ENCODE measurements around the gene TENT4B. TPM values are rescaled to one million over a fixed set of nuclear protein-coding genes. Genes with fewer than 3 reads are reported as not detected.
"Not testable (repeated sequence)": the region's sequence is repeated elsewhere in the genome, so short reads cannot be mapped to it uniquely, and the experiment has no call there.

Gene TENT4B
- total RNA-seq, 1 experiment from 2014 or later: 28.6 TPM

GRCh38 chr16:50169555-50170096 lies 16.5 kb downstream of the TENT4B start:
- TF ChIP-seq CTCF (IDR thresholded peaks at IDR 0.05; ENCODE audit: insufficient read depth in 1 of 2, low read depth in 1 of 2, low read length in 1 of 2, severe bottlenecking in 1 of 2, unreplicated experiment in 1 of 2): no peak
- peaks cover 16% of the 10 kb centered on the region for H3K36me3 Mint-ChIP-seq (ENCODE audit: insufficient read depth, unreplicated experiment)
- Histone ChIP-seq H3K4me1 (peaks cover 8% of the 10 kb centered on the region; the same call in 1 of the 2 replicates), H3K36me3 (ENCODE audit: control insufficient read depth, insufficient read depth, low read length) (no peaks in the 10 kb centered on the region), H3K4me3 (ENCODE audit: low read depth, low read length) (no peak overlapping the region), H3K9me3 (no peaks in the 10 kb centered on the region), H3K27me3 (replicated peaks; ENCODE audit: control insufficient read depth, insufficient read depth, low read length) (no peaks in the 10 kb centered on the region)
- ChIA-PET POLR2A (no interaction called here), CTCF (interaction anchor here (2.1 kb wide), 1 partner anchor 41 kb away, joined by 7 read pairs; no protein-coding TSS in a partner anchor)
- no peaks in the 10 kb centered on the region for H3K9me3 Mint-ChIP-seq (ENCODE audit: unreplicated experiment)
- no peak overlapping the region for H3K4me3 Mint-ChIP-seq (ENCODE audit: unreplicated experiment)
- intact Hi-C loops (cut with micrococcal nuclease; ENCODE audit: unreplicated experiment): no loop called here
- no peaks in the 10 kb centered on the region for H3K27me3 Mint-ChIP-seq (ENCODE audit: insufficient read depth, unreplicated experiment)
- H3K27ac Mint-ChIP-seq (ENCODE audit: unreplicated experiment): no peak overlapping the region
- H3K4me1 Mint-ChIP-seq (ENCODE audit: low read depth, unreplicated experiment): peaks cover 14% of the 10 kb centered on the region
- DNase-seq: no peak
- no TSS peak for BruUV-seq (replicated peaks)

- H3K27me3 Mint-ChIP-seq (ENCODE audit: insufficient read depth, unreplicated experiment); BruUV-seq (replicated peaks); H3K4me1 ChIP-seq; H3K9me3 Mint-ChIP-seq (ENCODE audit: unreplicated experiment); DNase-seq; POLR2A ChIA-PET; H3K4me3 ChIP-seq (ENCODE audit: low read depth, low read length); H3K9me3 ChIP-seq; H3K36me3 ChIP-seq (ENCODE audit: control insufficient read depth, insufficient read depth, low read length); H3K27me3 ChIP-seq (replicated peaks; ENCODE audit: control insufficient read depth, insufficient read depth, low read length); H3K4me1 Mint-ChIP-seq (ENCODE audit: low read depth, unreplicated experiment); intact Hi-C loops (cut with micrococcal nuclease; ENCODE audit: unreplicated experiment); H3K4me3 Mint-ChIP-seq (ENCODE audit: unreplicated experiment); H3K27ac Mint-ChIP-seq (ENCODE audit: unreplicated experiment): not testable (repeated sequence)
- CTCF ChIA-PET: interaction anchor here (0.6 kb wide), 1 partner anchor 12 kb away, joined by 8 read pairs; no protein-coding TSS in a partner anchor
- H3K36me3 Mint-ChIP-seq (ENCODE audit: insufficient read depth, unreplicated experiment): peaks cover 21% of the 10 kb centered on the region
Observed at GRCh38 chr16:50171773-50172172, 18.7 kb downstream of the TENT4B start.

GRCh38 chr16:50172195-50172922 lies 19.3 kb downstream of the TENT4B start:
- no TSS peak for BruUV-seq (replicated peaks)
- H3K36me3 ChIP-seq (ENCODE audit: control insufficient read depth, insufficient read depth, low read length): no peaks in the 10 kb centered on the region
- Mint-ChIP-seq H3K4me1 (ENCODE audit: low read depth, unreplicated experiment) (peaks cover 7% of the 10 kb centered on the region), H3K9me3 (ENCODE audit: unreplicated experiment) (no peaks in the 10 kb centered on the region), H3K36me3 (ENCODE audit: insufficient read depth, unreplicated experiment) (peaks cover 21% of the 10 kb centered on the region), H3K4me3 (ENCODE audit: unreplicated experiment) (no peak overlapping the region), H3K27me3 (ENCODE audit: insufficient read depth, unreplicated experiment) (no peaks in the 10 kb centered on the region), H3K27ac (ENCODE audit: unreplicated experiment) (no peak overlapping the region)
- no peak overlapping the region for H3K4me3 ChIP-seq (ENCODE audit: low read depth, low read length)
- TF ChIP-seq CTCF (IDR thresholded peaks at IDR 0.05; ENCODE audit: insufficient read depth in 1 of 2, low read depth in 1 of 2, low read length in 1 of 2, severe bottlenecking in 1 of 2, unreplicated experiment in 1 of 2): no peak
- intact Hi-C loops (cut with micrococcal nuclease; ENCODE audit: unreplicated experiment): no loop called here
- no peak for DNase-seq
- CTCF ChIA-PET: interaction anchor here (1.0 kb wide), 1 partner anchor 148 kb away, joined by 3 read pairs; the partner anchor contains the start of gene CNEP1R1
- H3K4me1 ChIP-seq: no peaks in the 10 kb centered on the region; the same call in 1 of the 2 replicates
- no peaks in the 10 kb centered on the region for H3K9me3 ChIP-seq
- POLR2A ChIA-PET: no interaction called here
- H3K27me3 ChIP-seq (replicated peaks; ENCODE audit: control insufficient read depth, insufficient read depth, low read length): no peaks in the 10 kb centered on the region
